ENCODE data around the gene PPP4R3B.

DNA sequence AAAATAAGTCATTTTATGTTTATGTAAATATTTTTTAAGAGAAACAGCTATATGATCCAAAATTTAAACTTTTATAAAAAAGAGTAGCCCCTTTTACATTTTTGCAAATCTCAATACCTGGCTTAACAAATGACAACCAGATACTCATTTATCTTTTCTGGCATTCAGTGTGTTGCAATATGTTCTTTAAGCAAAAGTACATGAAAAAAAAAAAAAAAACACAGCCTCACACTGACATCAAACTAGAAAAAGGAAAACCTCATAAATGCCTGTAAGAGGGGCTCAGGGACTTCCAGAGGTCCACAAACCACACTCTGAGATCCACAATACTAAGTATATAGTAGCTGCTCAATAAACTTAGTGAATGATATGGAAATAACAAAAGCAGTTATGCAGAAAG lies 21.9 kb downstream of the PPP4R3B start:
- TF ChIP-seq, protein P1, sequence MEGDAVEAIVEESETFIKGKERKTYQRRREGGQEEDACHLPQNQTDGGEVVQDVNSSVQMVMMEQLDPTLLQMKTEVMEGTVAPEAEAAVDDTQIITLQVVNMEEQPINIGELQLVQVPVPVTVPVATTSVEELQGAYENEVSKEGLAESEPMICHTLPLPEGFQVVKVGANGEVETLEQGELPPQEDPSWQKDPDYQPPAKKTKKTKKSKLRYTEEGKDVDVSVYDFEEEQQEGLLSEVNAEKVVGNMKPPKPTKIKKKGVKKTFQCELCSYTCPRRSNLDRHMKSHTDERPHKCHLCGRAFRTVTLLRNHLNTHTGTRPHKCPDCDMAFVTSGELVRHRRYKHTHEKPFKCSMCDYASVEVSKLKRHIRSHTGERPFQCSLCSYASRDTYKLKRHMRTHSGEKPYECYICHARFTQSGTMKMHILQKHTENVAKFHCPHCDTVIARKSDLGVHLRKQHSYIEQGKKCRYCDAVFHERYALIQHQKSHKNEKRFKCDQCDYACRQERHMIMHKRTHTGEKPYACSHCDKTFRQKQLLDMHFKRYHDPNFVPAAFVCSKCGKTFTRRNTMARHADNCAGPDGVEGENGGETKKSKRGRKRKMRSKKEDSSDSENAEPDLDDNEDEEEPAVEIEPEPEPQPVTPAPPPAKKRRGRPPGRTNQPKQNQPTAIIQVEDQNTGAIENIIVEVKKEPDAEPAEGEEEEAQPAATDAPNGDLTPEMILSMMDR (IDR thresholded peaks at IDR 0.05; ENCODE audit: insufficient read depth, low read depth, low read length), result no peak
- TF ChIP-seq EZH2 (IDR thresholded peaks at IDR 0.05; ENCODE audit: insufficient read depth, low read length), result no peak

Measured in astrocyte (in vitro differentiated cells and primary cell).